CD4-positive, alpha-beta T cell treated with Interleukin-1 beta for 1 hour (primary cell): ENCODE measurements around the gene LEPROT.
"Not testable (repeated sequence)": the region's sequence is repeated elsewhere in the genome, so short reads cannot be mapped to it uniquely, and the experiment has no call there.

Experiments
- DNase-seq, 2 donors: peaks; one replicate each; pipeline ENCODE4 v3.0.0-alpha.2; 2020 to 2022

LEPROT gene

GRCh38 chr1:65420590-65421350 lies at the start of gene LEPROT, which contains the start of gene LEPR:
TSS of gene LEPROT (plus strand) at chr1:65420668. CDS start at chr1:65420725, 57 bp downstream.
TSS of gene LEPR (plus strand) at chr1:65420668. CDS start at chr1:65565566, 144,898 bp downstream.
- DNase-seq: no peak

- DNase-seq: no peak
Observed at GRCh38 chr1:65371544-65371943, 48.9 kb upstream of the LEPROT start.

GRCh38 chr1:65372557-65372956 lies 47.9 kb upstream of the LEPROT start:
- DNase-seq: no peak

GRCh38 chr1:65377496-65378246 lies 42.8 kb upstream of the LEPROT start:
- DNase-seq: no peak

- no peak for DNase-seq
Observed at GRCh38 chr1:65378247-65378946, 42.1 kb upstream of the LEPROT start.

GRCh38 chr1:65384426-65384825 lies 36.0 kb upstream of the LEPROT start:
- DNase-seq: not testable (repeated sequence)

- no peak for DNase-seq
Observed at GRCh38 chr1:65386439-65386838, 34.0 kb upstream of the LEPROT start.

- DNase-seq: no peak
Observed at GRCh38 chr1:65387821-65388220, 32.6 kb upstream of the LEPROT start.

- DNase-seq: no peak
Observed at GRCh38 chr1:65388908-65389695, 31.4 kb upstream of the LEPROT start.

- DNase-seq: no peak
Observed at GRCh38 chr1:65392497-65392896, 28.0 kb upstream of the LEPROT start.

- DNase-seq: no peak
Observed at GRCh38 chr1:65393347-65393746, 27.1 kb upstream of the LEPROT start.

GRCh38 chr1:65393928-65394327 lies 26.5 kb upstream of the LEPROT start:
- no peak for DNase-seq

- no peak for DNase-seq
Observed at GRCh38 chr1:65395887-65396612, 24.4 kb upstream of the LEPROT start.

- DNase-seq: no peak
Observed at GRCh38 chr1:65398083-65398482, 22.4 kb upstream of the LEPROT start.

- no peak for DNase-seq
Observed at GRCh38 chr1:65399003-65399402, 21.5 kb upstream of the LEPROT start.

- DNase-seq: no peak
Observed at GRCh38 chr1:65401612-65402011, 18.9 kb upstream of the LEPROT start.

- no peak for DNase-seq
Observed at GRCh38 chr1:65404941-65405340, 15.5 kb upstream of the LEPROT start.

GRCh38 chr1:65407877-65408276 lies 12.6 kb upstream of the LEPROT start:
- no peak for DNase-seq

- no peak for DNase-seq
Observed at GRCh38 chr1:65409314-65409713, 11.2 kb upstream of the LEPROT start.

GRCh38 chr1:65409816-65410326 lies 10.6 kb upstream of the LEPROT start:
- no peak for DNase-seq

GRCh38 chr1:65412256-65412983 lies 8.0 kb upstream of the LEPROT start:
- DNase-seq: no peak
